GM12801 (cell line): ENCODE data around the gene INAVA.

Source experiments
- TF ChIP-seq, protein P1 (sequence below): IDR thresholded peaks from one replicate; pipeline ENCODE4 v1.5.1; 2011; ENCODE audit warnings: control low read depth; ENCODE audit not compliant: insufficient read length; ENCODE audit errors: extremely low read depth

The INAVA gene

DNA sequence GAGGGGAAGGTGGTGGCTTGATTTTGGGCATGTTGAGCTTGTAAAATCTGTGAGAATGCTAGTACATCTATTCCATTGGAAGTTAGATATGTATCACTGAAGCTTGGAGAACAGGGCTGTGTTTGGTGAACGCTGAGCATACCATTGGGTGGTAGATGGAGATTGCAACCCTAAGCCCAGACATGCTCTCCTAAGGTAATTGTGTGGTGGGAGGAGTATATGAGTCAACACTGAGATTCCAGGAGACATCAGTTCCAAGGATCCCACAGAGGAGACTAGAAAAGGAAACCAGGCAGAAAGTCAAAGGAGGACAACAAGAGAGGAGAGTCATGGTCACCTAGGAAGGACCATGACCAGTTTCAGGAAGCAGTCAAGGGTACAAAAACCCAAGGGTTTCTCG lies 68.4 kb downstream of the INAVA start:
- TF ChIP-seq, protein P1, sequence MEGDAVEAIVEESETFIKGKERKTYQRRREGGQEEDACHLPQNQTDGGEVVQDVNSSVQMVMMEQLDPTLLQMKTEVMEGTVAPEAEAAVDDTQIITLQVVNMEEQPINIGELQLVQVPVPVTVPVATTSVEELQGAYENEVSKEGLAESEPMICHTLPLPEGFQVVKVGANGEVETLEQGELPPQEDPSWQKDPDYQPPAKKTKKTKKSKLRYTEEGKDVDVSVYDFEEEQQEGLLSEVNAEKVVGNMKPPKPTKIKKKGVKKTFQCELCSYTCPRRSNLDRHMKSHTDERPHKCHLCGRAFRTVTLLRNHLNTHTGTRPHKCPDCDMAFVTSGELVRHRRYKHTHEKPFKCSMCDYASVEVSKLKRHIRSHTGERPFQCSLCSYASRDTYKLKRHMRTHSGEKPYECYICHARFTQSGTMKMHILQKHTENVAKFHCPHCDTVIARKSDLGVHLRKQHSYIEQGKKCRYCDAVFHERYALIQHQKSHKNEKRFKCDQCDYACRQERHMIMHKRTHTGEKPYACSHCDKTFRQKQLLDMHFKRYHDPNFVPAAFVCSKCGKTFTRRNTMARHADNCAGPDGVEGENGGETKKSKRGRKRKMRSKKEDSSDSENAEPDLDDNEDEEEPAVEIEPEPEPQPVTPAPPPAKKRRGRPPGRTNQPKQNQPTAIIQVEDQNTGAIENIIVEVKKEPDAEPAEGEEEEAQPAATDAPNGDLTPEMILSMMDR = no peak
